PC-3 (cell line): ENCODE measurements around the gene CCDC60.

ENCODE experiments used
- EZH2 ChIP-seq: fragments of 300-600 bp; sonication (generic); IDR thresholded peaks from one replicate; pipeline ENCODE4 v1.6.1; 2017; ENCODE audit warnings: antibody characterized with exemption, mild to moderate bottlenecking, low read length; ENCODE audit not compliant: unreplicated experiment
- EZH2phosphoT487 ChIP-seq: fragments of 300-600 bp; sonication (generic); IDR thresholded peaks from 2 replicates; pipeline ENCODE4 v1.6.1; 2018; ENCODE audit warnings: mild to moderate bottlenecking, antibody characterized with exemption, low read length, borderline replicate concordance
- TF ChIP-seq, protein P1 (sequence below): fragments of 300-600 bp; sonication (generic); conservative IDR thresholded peaks from 2 replicates; pipeline ENCODE4 v1.5.1; 2017; ENCODE audit warnings: antibody characterized with exemption, low read depth, mild to moderate bottlenecking, low read length

DNA sequence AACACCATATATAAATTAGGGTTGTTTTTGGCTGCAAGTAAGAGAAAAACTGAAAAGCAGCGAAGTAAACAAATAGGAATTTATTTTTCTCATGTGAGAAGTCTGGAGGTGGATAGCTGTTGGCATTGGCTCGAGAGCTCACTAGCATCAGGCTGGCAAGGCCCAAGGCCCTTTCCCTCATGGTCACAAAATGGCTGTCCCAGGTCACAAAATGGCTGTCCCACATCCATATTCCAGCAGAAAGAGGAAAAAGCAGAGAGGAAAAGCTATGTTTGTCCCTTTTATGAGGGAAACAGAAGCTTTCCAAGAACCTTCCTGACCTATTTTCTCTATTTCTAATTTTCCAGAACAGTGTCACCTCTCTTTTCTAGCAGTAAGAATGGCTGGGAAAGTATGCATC is 7.5 kb downstream of the CCDC60 start:
- TF ChIP-seq, protein P1, sequence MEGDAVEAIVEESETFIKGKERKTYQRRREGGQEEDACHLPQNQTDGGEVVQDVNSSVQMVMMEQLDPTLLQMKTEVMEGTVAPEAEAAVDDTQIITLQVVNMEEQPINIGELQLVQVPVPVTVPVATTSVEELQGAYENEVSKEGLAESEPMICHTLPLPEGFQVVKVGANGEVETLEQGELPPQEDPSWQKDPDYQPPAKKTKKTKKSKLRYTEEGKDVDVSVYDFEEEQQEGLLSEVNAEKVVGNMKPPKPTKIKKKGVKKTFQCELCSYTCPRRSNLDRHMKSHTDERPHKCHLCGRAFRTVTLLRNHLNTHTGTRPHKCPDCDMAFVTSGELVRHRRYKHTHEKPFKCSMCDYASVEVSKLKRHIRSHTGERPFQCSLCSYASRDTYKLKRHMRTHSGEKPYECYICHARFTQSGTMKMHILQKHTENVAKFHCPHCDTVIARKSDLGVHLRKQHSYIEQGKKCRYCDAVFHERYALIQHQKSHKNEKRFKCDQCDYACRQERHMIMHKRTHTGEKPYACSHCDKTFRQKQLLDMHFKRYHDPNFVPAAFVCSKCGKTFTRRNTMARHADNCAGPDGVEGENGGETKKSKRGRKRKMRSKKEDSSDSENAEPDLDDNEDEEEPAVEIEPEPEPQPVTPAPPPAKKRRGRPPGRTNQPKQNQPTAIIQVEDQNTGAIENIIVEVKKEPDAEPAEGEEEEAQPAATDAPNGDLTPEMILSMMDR, result no peak
- no peak for TF ChIP-seq EZH2phosphoT487
- no peak for TF ChIP-seq EZH2
